HCT116 (cell line): ENCODE results near the gene CDHR5. TPM values are rescaled to one million over a fixed set of nuclear protein-coding genes. Genes with fewer than 3 reads are reported as not detected.

Source experiments
- ATAC-seq: fragments of 200-7000 bp; cut with Tn5 transposase; 2 replicates; pipeline ENCODE4 v1.9.1; 2020; ENCODE audit warnings: mild to moderate bottlenecking, moderate library complexity
- BruUV-seq: library from RNA; stranded (reverse); fragments of 400-500 nt; replicated peaks from 2 replicates; lab custom pipeline; 2021; lab: Mats Ljungman, UMichigan
- CTCF ChIA-PET: fragments of 300-600 bp; sonication (Branson Sonifier 250); formaldehyde crosslinking; loops from one replicate; lab custom pipeline; 2021; ENCODE audit warnings: antibody characterized with exemption; lab: Charles Lee
- POLR2A ChIA-PET: fragments of 300-600, 350-600 bp; sonication (Branson Sonifier 250); formaldehyde crosslinking; loops from one replicate; lab custom pipeline; 2021; ENCODE audit warnings: antibody characterized with exemption; lab: Charles Lee
- RAD21 ChIA-PET, 2 experiments: fragments of 300-600 bp; sonication (Branson Sonifier 250); formaldehyde crosslinking; loops; one replicate each; lab custom pipeline; 2023; ENCODE audit warnings: low total read pairs in 2 of 2; ENCODE audit not compliant: uncharacterized antibody in 2 of 2, unreplicated experiment in 2 of 2, low non-redundant PET in 1 of 2; lab: Charles Lee
- DNase-seq: peaks from one replicate; pipeline ENCODE4 v3.0.0-alpha.2; 2010; ENCODE audit warnings: low read depth, low spot score
- H2AFZ ChIP-seq: fragments of 200-600 bp; shearing (Covaris generic), sonication (generic); 2 replicates; pipeline ENCODE4 v1.6.1; 2017; ENCODE audit warnings: low read depth, mixed run types, mixed read lengths, antibody characterized with exemption, low read length; ENCODE audit not compliant: poor library complexity, severe bottlenecking
- H3K27ac ChIP-seq: 2 replicates; pipeline ENCODE4 v1.5.1; 2012; ENCODE audit warnings: low read depth, low read length
- H3K27me3 ChIP-seq: fragments of 200-600 bp; sonication (generic); 2 replicates; pipeline ENCODE4 v1.6.1; 2016; ENCODE audit warnings: mixed run types, low read length, mixed read lengths; ENCODE audit not compliant: insufficient read depth
- H3K36me3 ChIP-seq, 2 experiments: fragments of 200-500 bp in 1 of 2; fragments of 200-600 bp in 1 of 2; sonication (Bioruptor generic) in 1 of 2; sonication (generic) in 1 of 2; 2 replicates each; pipeline versions ENCODE4 v1.5.1 to v1.6.1; 2014 to 2016; ENCODE audit warnings: low read length in 2 of 2, inconsistent platforms in 1 of 2, mixed read lengths in 1 of 2, mixed run types in 1 of 2; ENCODE audit not compliant: insufficient read depth in 2 of 2, control insufficient read depth in 1 of 2
- H3K4me1 ChIP-seq, 2 experiments: fragments of 200-600 bp in 1 of 2; sonication (generic) in 1 of 2; 2 replicates each; pipeline versions ENCODE4 v1.5.1 to v1.6.1; 2012 to 2017; ENCODE audit warnings: low read length in 2 of 2, inconsistent platforms in 1 of 2, mild to moderate bottlenecking in 1 of 2, mixed read lengths in 1 of 2, mixed run types in 1 of 2, moderate library complexity in 1 of 2; ENCODE audit not compliant: insufficient read depth in 2 of 2, control insufficient read depth in 1 of 2
- H3K4me2 ChIP-seq: fragments of 200-600 bp; sonication (generic); 2 replicates; pipeline ENCODE4 v1.6.1; 2017; ENCODE audit warnings: mixed run types, low read length, mixed read lengths
- H3K4me3 ChIP-seq, 2 experiments: fragments of 200-600 bp in 1 of 2; sonication (generic) in 1 of 2; replicated peaks in 1 of 2; 2 replicates each; pipeline ENCODE4 v1.5.1; 2011 to 2016; ENCODE audit warnings: low read length in 2 of 2, control low read depth in 1 of 2, low read depth in 1 of 2, mild to moderate bottlenecking in 1 of 2, mixed read lengths in 1 of 2, mixed run types in 1 of 2
- H3K79me2 ChIP-seq: fragments of 200-600 bp; sonication (generic); 2 replicates; pipeline ENCODE4 v1.6.1; 2017; ENCODE audit warnings: mild to moderate bottlenecking, mixed run types, low read length, moderate library complexity, mixed read lengths; ENCODE audit not compliant: insufficient read depth
- H3K9ac ChIP-seq: fragments of 200-600 bp; sonication (generic); 2 replicates; pipeline ENCODE4 v1.6.1; 2016; ENCODE audit warnings: low read length, mixed read lengths
- H3K9me2 ChIP-seq: fragments of 200-600 bp; sonication (generic), shearing (Covaris generic); 2 replicates; pipeline ENCODE4 v1.6.1; 2017; ENCODE audit warnings: mixed run types, mild to moderate bottlenecking, moderate library complexity; ENCODE audit not compliant: insufficient read depth
- H3K9me3 ChIP-seq, 2 experiments: fragments of 200-500 bp in 1 of 2; fragments of 200-600 bp in 1 of 2; sonication (Bioruptor generic) in 1 of 2; sonication (generic) in 1 of 2; 2 replicates each; pipeline ENCODE4 v1.6.1; 2014 to 2017; ENCODE audit warnings: low read length in 2 of 2, mixed read lengths in 2 of 2, inconsistent platforms in 1 of 2, low read depth in 1 of 2, mild to moderate bottlenecking in 1 of 2, mixed run types in 1 of 2, moderate library complexity in 1 of 2; ENCODE audit not compliant: control insufficient read depth in 1 of 2, insufficient read depth in 1 of 2
- H4K20me1 ChIP-seq: fragments of 200-600 bp; sonication (generic), shearing (Covaris generic); 2 replicates; pipeline ENCODE4 v1.6.1; 2017; ENCODE audit warnings: mixed run types, mild to moderate bottlenecking, moderate library complexity; ENCODE audit not compliant: insufficient read depth
- CBX3 ChIP-seq: IDR thresholded peaks from 2 replicates; pipeline ENCODE4 v1.6.1; 2012; ENCODE audit warnings: low read depth
- EGR1 ChIP-seq: IDR thresholded peaks from 2 replicates; pipeline ENCODE4 v1.6.1; 2012; ENCODE audit warnings: low read depth
- ELF1 ChIP-seq: IDR thresholded peaks from 2 replicates; pipeline ENCODE4 v1.6.1; 2012; ENCODE audit warnings: low read depth, borderline replicate concordance
- EZH2 ChIP-seq: fragments of 200-600 bp; sonication (generic); IDR thresholded peaks from 2 replicates; pipeline ENCODE4 v1.6.1; 2017; ENCODE audit warnings: antibody characterized with exemption, mixed run types
- EZH2phosphoT487 ChIP-seq: fragments of 200-600 bp; IDR thresholded peaks from 2 replicates; pipeline ENCODE4 v1.6.1; 2018; ENCODE audit warnings: antibody characterized with exemption, borderline replicate concordance
- FOSL1 ChIP-seq: IDR thresholded peaks from 2 replicates; pipeline ENCODE4 v1.6.1; 2012; ENCODE audit warnings: low read depth
- JUND ChIP-seq: IDR thresholded peaks from 2 replicates; pipeline ENCODE4 v1.6.1; 2012
- POLR2AphosphoS5 ChIP-seq: IDR thresholded peaks from 2 replicates; pipeline ENCODE4 v1.6.1; 2011; ENCODE audit warnings: mild to moderate bottlenecking, low read depth, low read length, moderate library complexity
- RAD21 ChIP-seq: IDR thresholded peaks from 2 replicates; pipeline ENCODE4 v1.6.1; 2012; ENCODE audit warnings: low read depth, mild to moderate bottlenecking
- SIN3A ChIP-seq: IDR thresholded peaks from 2 replicates; pipeline ENCODE4 v1.6.1; 2012; ENCODE audit warnings: low read depth
- SP1 ChIP-seq: IDR thresholded peaks from 2 replicates; pipeline ENCODE4 v1.6.1; 2012; ENCODE audit warnings: low read depth
- SRF ChIP-seq: IDR thresholded peaks from 2 replicates; pipeline ENCODE4 v1.6.1; 2012; ENCODE audit warnings: low read depth
- TCF7L2 ChIP-seq: IDR thresholded peaks from 2 replicates; pipeline ENCODE4 v1.7.0; 2011; ENCODE audit warnings: borderline replicate concordance, inconsistent platforms; ENCODE audit not compliant: insufficient read depth, insufficient read length; ENCODE audit errors: extremely low read depth
- YY1 ChIP-seq: IDR thresholded peaks from 2 replicates; pipeline ENCODE4 v1.6.1; 2011; ENCODE audit warnings: low read length, low read depth, moderate library complexity, mild to moderate bottlenecking; ENCODE audit not compliant: insufficient replicate concordance; ENCODE audit errors: extremely low read depth
- ZFX ChIP-seq: fragments of 450-650 bp; IDR thresholded peaks from 2 replicates; pipeline ENCODE4 v1.6.1; 2017
- ZNF274 ChIP-seq: fragments of 200-500 bp; sonication (Bioruptor generic); IDR thresholded peaks from 2 replicates; pipeline ENCODE4 v1.6.1; 2014; ENCODE audit warnings: mild to moderate bottlenecking, low read depth, low read length, inconsistent platforms
- intact Hi-C: fragments of 100-400 bp; cut with micrococcal nuclease; formaldehyde crosslinking; loops from 2 replicates; pipeline ENCODE4 v1.10.0; 2022
- total RNA-seq: library from RNA; stranded (reverse); gene quantifications from one replicate; pipeline ENCODE4 v1.2.1, GENCODE V29; 2021; ENCODE audit not compliant: unreplicated experiment
- TF ChIP-seq, protein P1 (sequence below): IDR thresholded peaks from 2 replicates; pipeline ENCODE4 v1.6.1; 2012
- TF ChIP-seq, protein P2 (sequence below): IDR thresholded peaks from 2 replicates; pipeline ENCODE4 v1.6.1; 2011; ENCODE audit warnings: mild to moderate bottlenecking, low read length, moderate library complexity; ENCODE audit not compliant: insufficient replicate concordance; ENCODE audit errors: extremely low read depth
- TF ChIP-seq, protein P3 (sequence below): IDR thresholded peaks from 2 replicates; pipeline ENCODE4 v1.6.1; 2012

The CDHR5 gene
- total RNA-seq, 1 experiment from 2014 or later: not detected

GRCh38 chr11:673866-674265 is 49.1 kb upstream of the CDHR5 start:
- Histone ChIP-seq H3K9ac (no peak overlapping the region), H2AFZ (no peak overlapping the region), H3K4me2 (no peak overlapping the region), H3K4me1 (no peaks in the 10 kb centered on the region; a peak in 1 of 4 replicates), H3K27ac (no peak overlapping the region), H3K4me3 (no peak overlapping the region), H4K20me1 (no peaks in the 10 kb centered on the region)
- ATAC-seq (no peak), DNase-seq (no peak)
- BruUV-seq: no TSS peak
- intact Hi-C loops: no loop called here
- CTCF ChIA-PET: no interaction called here
- no peak for TF ChIP-seq SRF
- no peak for TF ChIP-seq CBX3
- no peak for TF ChIP-seq EZH2phosphoT487
- no peak for TF ChIP-seq RAD21
- no peak for TF ChIP-seq POLR2AphosphoS5
- no peak for TF ChIP-seq SP1
- TF ChIP-seq ZNF274: no peak
- TF ChIP-seq, protein P1, sequence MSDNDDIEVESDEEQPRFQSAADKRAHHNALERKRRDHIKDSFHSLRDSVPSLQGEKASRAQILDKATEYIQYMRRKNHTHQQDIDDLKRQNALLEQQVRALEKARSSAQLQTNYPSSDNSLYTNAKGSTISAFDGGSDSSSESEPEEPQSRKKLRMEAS: no peak
- no peak for TF ChIP-seq ZFX
- TF ChIP-seq EGR1: no peak
- TF ChIP-seq, all 23 proteins: peak for 0
- H3K36me3 ChIP-seq: peaks cover 14 to 25% of the 10 kb centered on the region in 2 experiments
- H3K79me2 ChIP-seq: no peaks in the 10 kb centered on the region
- no peaks in the 10 kb centered on the region for H3K9me3 ChIP-seq
- H3K9me2 ChIP-seq: no peaks in the 10 kb centered on the region
- POLR2A ChIA-PET: no interaction called here
- RAD21 ChIA-PET: no interaction called here
- H3K27me3 ChIP-seq: no peaks in the 10 kb centered on the region

DNA sequence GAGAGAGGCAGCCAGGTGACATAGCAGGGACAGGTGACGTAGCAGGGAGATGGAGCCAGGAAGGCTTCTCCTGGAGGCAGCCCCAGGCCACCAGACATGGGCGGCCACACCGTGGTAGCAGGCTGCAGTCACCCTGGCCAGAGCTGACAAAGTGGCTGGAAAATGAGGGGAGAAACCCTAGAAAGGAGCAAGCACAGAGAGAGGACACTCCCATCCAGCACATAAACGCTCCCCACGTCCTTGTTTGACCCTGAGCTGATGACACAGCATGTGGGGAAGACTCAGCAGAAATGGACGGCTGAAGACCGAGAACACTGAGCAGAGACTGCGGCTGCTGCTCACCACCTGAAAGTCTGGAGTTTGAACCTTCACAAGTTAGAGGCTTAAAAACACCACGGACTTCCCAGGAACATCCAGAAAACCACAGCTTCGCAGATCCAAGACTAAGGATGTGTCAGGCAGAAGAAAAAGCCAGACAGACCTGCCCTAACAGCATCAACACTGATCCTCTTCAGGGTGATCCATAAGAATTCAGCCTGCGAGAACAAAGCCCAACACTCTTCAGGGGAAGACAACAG is 41.0 kb upstream of the CDHR5 start:
- Histone ChIP-seq H3K4me1 (no peaks in the 10 kb centered on the region), H3K9me3 (no peaks in the 10 kb centered on the region), H2AFZ (no peak overlapping the region), H3K36me3 (no peaks in the 10 kb centered on the region; a peak in 1 of 4 replicates), H4K20me1 (no peaks in the 10 kb centered on the region), H3K9ac (no peak overlapping the region), H3K27me3 (no peaks in the 10 kb centered on the region), H3K4me2 (no peak overlapping the region), H3K27ac (no peak overlapping the region), H3K79me2 (peaks cover 3% of the 10 kb centered on the region; the same call in 1 of the 2 replicates), H3K9me2 (no peaks in the 10 kb centered on the region), H3K4me3 (no peak overlapping the region)
- BruUV-seq: no TSS peak
- CTCF ChIA-PET: no interaction called here
- RAD21 ChIA-PET: no interaction called here
- intact Hi-C loops: no loop called here
- POLR2A ChIA-PET: no interaction called here
- DNase-seq: no peak
- no peak for ATAC-seq
- TF ChIP-seq CBX3 (no peak), SRF (no peak), EZH2 (no peak), FOSL1 (no peak), JUND (no peak), SP1 (no peak), YY1 (no peak), TCF7L2 (no peak), ZFX (no peak), ELF1 (no peak), RAD21 (no peak), SIN3A (no peak), EZH2phosphoT487 (no peak)
- TF ChIP-seq, protein P2, sequence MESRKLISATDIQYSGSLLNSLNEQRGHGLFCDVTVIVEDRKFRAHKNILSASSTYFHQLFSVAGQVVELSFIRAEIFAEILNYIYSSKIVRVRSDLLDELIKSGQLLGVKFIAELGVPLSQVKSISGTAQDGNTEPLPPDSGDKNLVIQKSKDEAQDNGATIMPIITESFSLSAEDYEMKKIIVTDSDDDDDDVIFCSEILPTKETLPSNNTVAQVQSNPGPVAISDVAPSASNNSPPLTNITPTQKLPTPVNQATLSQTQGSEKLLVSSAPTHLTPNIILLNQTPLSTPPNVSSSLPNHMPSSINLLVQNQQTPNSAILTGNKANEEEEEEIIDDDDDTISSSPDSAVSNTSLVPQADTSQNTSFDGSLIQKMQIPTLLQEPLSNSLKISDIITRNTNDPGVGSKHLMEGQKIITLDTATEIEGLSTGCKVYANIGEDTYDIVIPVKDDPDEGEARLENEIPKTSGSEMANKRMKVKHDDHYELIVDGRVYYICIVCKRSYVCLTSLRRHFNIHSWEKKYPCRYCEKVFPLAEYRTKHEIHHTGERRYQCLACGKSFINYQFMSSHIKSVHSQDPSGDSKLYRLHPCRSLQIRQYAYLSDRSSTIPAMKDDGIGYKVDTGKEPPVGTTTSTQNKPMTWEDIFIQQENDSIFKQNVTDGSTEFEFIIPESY: no peak
- TF ChIP-seq, protein P3, sequence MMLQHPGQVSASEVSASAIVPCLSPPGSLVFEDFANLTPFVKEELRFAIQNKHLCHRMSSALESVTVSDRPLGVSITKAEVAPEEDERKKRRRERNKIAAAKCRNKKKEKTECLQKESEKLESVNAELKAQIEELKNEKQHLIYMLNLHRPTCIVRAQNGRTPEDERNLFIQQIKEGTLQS: no peak
- TF ChIP-seq, protein P1: no peak
